HG03045 (cell line): ENCODE measurements around the gene TTLL11.
"Not testable (repeated sequence)": the region's sequence is repeated elsewhere in the genome, so short reads cannot be mapped to it uniquely, and the experiment has no call there.

ENCODE experiments used
- ATAC-seq: cut with Tn5 transposase; IDR thresholded peaks from one replicate; pipeline ENCODE4 v1.9.1; 2021; ENCODE audit warnings: mild to moderate bottlenecking, moderate library complexity; ENCODE audit not compliant: unreplicated experiment

The TTLL11 gene

DNA sequence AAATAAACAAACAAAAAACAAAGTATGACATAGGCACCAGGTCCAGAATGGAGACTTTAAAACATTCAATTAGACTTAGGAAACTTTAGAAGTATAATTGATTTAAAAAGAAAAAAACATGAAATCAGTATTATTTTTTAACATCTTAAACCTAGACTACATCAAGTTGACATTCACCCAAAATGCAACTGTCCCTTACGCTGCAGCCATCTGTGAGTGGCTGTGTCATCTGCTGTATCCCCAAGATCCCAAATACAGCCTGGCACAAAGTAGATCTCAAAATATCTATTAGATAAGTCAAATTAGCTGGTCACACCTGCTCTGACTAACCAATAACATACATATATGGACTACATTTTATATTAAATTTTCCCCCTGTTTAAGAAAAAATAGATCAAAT lies 7.8 kb downstream of the TTLL11 start:
- ATAC-seq, result no peak

DNA sequence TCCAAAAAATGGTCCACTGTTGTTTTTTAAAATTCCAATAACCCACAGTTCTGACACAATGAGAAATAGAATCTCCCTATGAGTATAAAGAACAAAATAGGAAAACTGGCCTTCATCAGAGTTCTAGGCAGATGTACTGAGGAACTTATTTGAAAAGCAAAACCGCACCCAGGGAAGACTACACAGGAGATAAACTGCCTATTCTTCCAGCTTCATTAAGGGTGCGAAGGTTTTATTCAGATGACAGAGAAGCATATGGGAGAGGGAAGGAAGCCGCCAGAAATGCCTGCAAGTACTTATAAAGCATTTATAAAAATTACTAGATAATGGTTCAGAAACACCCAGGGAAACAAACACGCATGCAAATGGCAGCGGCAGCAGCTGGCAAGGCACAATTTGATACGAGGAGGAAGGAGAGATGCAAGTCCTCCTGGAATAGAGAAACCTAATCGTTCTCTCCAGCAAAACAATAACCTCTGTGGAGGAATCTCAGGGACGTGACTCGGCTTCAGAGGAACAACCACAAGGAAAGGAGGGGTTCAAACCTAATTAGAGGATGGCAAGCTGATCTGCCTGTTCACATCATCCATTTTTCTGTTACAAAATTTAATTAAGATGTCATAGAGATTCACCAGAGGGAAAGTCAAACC lies 9.0 kb downstream of the TTLL11 start:
- no peak for ATAC-seq

DNA sequence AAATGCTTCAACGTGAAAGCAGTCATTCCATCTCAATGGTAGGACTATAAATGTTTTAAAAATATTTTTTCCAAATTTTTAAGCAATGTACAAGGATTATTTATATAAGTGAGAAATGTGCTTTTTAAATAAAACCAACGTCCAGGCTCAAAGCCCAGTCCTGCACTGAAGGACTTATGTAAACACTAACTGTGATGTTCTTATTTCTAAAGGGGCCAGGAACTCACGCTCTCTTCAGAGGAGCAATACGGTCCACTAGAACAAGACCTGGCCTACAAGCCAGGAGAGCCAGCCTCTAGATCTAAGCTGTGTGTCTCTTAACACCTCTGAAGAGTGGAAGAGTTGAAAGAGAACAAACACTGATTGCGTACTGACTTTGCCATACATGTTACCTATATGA lies 12.1 kb downstream of the TTLL11 start:
- no peak for ATAC-seq

DNA sequence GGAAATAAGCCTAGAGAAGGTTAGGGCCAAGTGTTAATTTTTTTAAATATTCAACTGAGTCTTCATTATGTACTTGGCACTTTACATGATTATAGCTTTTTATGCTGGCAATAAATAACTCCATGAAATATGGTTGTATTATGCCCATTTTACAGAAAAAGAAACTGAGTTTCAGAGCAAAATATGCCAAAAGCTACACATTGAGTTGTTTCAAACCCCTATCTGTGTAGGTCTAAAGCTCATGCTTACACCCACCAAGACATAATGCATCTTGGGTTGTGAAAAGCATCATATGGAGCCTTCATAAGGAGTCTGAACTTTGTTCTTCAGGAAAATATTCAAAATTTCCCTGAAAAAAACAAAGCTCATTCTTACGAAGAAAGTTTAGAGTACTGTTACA lies 14.6 kb downstream of the TTLL11 start:
- ATAC-seq, result no peak

DNA sequence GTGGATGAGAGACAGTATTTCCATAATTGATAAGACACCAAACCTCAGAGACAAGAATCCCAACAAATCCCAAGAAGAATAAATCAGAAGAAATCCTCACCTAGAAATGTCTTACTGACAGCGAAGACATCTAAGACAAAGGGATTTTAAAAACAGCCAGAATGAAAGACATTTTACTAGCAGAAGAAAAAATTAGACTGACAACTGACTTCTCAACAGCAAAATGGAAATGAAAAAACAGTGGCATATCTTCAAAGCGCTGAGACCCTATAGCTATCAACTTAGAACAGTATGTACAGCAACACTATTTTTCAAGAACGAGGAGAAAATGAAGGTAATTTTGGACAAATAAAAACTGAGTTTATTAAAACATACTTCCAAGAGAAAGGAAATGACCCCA lies 16.3 kb downstream of the TTLL11 start:
- ATAC-seq, result no peak

DNA sequence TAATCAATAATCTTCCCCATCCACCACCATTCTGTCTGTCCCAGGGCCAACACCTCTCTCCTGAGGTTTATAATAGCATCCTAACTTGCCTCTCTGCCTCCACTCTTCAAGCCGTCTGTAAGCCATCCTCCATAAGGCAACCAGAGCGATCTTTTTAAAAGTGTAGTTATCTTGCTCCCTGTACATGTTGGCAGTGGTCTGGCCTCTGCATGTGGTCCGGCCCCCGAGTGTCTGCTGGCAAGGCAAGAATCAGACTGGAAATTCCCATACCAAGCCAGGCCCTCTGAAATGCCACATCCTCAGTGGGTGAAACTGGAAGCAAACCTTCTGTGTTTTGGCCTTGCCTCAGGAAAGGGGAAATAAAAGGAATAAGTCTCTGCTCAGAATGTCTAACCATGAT lies 17.0 kb downstream of the TTLL11 start:
- no peak for ATAC-seq

DNA sequence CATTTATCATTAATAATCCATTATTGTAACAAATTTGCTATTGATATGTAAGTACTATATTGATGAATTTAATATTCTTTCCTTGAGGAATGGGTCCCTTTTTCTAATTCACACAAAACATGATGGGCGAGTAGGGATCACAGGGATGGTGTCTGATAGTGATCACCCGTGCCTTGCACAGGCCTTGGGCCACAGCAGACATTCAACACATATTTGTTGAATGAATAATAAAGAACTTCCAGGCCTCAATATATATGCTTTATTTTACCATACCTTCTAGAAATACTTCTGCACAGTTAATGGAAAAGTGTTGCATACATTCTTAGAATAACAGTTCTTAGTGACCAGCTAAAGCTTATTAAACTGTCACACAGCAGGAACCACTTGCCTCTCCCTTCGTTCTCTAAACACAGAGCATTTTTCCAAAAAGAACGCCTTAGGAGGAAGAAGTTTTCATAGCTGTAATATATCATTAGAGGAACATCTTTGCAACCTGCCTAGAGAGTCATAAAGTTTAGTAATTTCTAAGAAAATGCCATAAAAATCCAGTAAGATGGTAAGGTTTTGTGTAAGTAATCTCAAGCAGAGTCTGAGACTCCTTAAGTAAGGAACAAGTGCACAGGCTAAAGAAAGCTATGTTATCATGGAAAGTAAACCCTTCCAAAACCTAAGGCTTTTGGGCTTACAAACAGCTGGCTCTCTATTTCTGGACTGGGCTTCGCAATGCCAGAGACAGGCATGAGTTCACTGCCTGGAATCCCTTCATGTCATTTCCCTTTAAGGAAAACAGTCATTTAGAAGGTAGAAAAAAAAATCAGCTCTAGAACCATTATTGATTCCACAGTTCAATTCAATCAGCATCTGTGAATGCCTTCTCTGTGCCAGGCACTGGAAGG lies 17.7 kb downstream of the TTLL11 start:
- ATAC-seq, result no peak

DNA sequence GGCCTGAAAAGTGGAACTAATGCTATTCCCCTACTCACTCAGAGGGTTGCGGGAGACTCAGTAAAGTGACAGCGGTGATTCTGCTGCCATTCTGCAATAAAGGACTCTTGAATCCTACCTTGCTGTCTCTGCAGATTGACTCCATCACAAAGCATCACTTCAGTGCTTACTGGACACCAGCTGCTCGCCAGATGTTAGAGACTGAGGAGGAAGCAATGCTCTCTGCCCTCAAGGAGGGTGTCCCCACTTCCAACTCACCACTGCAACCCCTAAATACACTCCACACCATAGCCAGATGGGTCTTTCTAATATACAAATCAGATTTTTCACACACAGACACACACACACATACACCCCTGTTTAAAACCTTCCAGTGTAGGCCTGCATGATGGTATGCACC lies 21.4 kb downstream of the TTLL11 start:
- ATAC-seq, result no peak

DNA sequence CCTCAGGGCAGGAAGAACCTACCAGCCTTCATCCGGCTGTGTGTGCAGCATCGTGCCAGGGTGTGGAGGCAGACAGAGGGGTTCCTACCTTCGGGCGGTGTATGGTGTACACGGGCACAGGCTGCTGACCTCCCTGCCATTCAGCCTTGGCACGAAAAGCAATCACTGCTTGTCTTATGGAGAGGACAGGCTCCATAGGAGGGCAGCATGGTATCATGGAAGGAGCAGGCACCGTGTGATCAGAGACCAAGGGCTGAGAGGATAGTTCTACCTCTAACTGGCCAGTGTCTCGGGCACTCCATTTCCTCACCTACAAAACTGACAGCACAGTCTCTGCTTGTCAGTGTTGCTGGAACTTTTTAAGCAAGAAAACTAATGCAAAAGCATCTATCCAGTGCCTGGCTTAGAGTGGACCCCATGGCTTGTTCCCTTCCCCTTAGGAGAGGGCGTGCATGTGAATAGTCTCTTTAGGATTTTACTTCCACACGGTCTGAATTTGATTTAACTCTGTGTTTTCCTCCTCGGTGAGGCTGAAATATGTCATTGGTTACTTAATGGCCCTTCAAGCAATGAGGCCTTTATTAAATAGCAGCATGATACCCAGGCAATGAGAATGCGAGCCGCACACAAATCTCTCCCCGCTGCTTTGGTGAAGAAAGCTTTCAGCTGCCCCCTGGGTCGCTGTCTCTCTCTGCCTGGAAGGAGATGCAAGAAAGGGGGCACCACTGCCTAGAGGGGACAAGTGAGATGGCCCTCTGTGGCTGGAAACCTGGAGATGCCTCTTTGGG lies 22.2 kb downstream of the TTLL11 start:
- no peak for ATAC-seq

DNA sequence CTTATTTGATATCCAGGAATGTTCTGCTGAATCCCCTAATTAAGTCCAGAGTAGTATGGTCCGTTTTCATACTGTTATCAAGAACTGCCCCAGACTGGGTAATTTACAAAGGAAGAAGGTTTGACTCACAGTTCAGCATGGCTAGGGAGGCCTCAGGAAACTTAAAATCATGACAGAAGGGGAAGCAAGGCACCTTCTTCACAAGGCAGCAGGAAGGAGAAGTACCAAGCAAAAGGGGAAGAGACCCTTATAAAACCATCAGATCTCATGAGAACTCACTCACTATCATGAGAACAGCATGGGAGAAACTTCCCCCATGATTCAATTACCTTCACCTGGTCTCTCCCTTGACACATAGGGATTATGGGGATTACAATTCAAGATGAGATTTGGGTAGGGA lies 26.4 kb downstream of the TTLL11 start:
- not testable (repeated sequence) for ATAC-seq

DNA sequence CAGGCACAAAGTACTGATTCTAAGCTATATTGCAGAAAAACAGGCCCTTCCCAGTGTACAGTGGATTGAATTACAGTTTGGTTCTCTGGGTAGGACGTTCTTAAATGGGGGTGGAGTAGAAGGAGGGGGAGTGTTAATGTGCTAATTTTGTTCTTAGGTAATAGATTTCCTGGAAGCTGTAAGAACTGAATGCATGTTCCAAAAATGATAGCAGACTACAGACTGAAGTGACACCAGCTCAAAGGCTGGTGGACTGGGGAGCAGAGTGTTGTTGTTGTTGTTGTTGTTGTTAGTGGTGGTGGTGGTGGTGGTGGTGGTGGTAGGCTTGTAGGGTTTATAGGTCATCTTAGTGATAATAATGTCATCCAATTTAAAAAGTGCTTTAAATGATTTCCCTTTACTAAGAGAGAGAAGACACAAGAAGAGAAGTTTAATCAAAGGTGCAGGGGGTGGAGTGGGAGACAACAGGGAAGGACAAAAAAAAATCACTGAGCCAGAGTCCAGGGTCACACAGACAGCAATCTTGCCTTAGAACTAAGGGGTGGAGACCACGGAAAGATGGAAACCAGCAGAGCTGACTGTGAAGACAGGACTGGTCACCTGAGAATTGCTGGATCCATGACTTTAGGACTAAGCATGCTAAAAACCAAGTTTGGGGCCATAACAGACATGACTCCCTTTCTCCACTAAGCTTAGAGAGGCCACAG lies 27.0 kb downstream of the TTLL11 start:
- no peak for ATAC-seq

DNA sequence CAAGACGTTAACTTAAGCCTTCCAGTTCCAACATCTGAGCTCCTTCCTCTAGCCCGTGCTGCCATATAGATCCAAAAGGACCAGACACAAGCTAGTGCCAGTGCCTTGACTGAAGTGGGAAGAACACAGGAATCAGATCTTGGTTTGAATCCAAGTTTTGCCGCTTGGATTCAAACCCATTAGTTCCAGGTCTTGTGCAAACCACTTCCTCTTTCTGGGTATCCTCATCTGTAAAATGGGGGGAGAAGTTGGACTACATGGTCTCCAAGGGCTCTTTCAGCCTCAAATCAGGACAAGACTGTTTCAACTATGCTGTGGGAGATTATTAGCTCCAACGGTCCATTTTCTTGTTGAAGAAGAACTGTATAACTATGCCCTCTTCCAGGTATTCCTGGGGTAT lies 32.6 kb downstream of the TTLL11 start:
- ATAC-seq, result no peak

DNA sequence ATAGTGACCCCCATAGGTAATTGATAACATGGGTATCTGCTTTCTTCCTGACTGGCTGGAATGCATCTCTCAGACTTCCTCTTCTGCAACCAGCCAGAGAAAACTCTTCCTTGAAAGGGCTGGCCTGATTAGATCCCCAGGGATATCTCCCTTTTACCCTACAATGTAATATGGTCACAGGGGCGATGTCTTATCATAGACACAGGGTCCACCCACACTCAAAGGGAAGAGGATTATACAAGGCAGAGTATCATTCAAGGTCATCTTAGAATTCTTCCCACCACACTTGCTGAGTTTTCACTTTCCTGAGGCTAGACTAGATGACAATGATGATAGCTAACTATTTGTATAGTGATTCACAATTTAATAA lies 33.2 kb downstream of the TTLL11 start:
- ATAC-seq, result no peak

DNA sequence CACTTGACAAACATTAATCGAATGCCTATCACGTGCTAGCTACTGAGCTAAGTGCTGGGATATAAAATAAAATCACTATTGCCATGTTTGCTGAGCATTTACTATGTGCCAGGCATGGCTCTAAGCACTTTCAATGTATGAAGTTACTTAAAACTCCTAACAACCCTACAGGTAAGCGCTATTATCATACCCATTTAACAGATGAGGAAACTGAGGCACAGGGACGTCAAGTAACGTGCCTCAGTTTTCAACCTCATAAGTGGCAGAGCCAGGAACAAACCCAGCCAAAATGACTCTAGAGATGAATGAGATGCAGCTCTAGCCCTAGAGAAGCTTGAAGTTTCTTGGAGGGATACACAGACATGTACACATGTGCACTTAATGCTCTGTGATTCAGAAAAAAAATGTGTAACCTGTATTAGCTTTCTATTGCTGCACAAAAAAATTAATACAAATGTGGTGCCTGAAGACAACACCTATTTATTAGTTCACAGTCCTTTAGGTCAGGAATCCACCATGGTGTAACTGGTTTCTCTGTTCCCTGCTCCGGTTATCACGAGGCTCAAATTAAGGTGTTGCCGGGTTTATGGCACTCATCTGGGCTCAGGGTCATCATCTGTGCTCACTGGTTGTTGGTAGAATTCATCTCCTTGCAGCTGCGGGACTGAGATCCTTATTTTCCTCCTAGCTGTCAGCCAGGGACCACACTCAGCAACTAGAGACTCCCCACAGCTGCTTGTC lies 33.7 kb downstream of the TTLL11 start:
- ATAC-seq, result no peak

DNA sequence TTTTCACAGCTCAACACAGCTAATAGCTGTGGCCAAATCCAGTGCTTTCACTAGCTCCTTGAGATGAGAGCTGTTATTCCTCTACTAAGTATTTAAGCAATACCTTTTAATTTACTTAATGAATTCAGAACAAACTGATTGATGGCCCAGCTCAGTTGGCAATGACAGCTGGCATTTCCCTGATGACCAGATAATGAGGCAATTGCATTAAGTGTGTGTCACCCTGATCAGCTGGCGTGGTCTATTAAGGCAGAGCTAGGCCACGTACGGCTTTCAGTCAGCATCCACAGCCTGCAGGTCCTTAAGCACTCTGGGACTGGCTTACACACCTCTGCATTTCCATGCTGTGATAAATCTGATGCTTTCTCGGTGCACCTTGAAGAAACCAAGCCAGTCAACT lies 34.4 kb downstream of the TTLL11 start:
- no peak for ATAC-seq

DNA sequence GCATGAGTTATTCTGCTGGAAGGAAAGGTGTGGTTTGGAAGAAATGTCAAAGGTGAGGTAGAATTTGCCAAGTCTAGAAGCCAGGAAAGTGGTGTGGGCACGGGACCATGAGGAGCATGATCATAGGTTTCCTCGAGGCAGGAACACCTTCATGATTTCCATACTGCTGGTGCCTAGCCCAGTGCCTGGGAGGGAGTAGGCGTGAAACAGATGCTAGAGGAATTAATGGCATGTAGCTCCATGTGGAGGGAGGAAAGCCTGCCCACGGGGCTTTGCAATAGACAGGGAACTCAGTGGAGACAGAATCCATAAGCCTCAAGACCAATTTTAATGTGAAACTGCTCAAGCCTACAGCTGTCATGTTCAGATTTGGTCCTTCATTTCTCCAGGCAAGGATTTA lies 35.1 kb downstream of the TTLL11 start:
- ATAC-seq, result no peak

DNA sequence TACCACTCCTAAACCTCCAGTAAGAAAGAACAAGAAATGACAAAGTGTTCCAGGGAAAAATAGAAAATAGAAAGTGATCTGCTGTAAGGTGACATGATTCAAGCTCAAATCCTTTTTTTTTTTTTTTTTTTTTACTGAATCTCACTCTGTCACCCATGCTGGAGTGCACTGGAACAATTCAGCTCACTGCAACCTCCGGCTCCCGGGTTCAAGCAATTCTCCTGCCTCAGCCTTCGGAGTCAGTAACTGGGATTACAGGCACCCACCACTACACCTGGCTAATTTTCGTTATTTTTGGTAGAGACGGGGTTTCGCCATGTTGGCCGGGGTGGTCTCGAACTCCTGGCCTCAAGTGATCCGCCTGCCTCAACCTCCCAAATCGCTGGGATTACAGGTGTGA lies 35.9 kb downstream of the TTLL11 start:
- ATAC-seq, result no peak

DNA sequence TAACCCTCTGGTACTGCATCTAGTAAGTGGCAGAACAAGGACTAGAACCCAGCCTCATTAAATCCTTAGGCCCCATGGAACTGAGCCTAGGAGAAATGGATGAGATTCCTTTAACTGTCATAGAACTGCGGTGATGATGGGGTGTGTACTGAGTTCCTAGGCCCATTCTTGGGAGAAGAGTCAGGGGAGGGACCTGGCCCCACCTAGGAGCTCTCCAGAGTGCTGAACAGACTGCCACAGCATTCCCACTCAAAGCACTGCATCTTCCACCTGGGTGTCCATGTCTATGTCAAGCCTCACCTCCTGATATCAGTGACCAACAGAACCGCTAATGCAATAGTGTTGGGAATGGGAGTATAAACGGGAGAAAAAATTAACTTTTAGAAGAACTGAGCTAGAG lies 36.6 kb downstream of the TTLL11 start:
- ATAC-seq, result no peak

DNA sequence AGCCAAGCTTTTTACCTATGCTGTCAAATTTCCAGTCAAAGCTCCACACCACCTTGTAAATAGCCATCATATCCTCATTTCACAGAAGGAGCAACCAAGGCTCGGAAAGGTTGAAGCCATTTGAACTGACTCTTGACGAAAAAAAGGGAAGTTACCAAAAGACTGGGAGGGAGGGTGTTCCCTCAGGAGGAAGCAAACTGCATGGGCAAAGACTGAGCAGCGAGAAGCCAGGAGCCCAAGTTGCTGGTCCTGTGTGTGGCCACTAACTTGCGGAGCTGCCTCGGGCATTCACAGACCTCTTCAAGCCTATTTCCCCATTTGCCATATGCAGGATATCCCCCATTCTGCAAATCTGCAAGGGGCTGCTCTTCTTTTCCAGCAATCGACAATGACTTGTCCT lies 37.4 kb downstream of the TTLL11 start:
- ATAC-seq, result no peak

DNA sequence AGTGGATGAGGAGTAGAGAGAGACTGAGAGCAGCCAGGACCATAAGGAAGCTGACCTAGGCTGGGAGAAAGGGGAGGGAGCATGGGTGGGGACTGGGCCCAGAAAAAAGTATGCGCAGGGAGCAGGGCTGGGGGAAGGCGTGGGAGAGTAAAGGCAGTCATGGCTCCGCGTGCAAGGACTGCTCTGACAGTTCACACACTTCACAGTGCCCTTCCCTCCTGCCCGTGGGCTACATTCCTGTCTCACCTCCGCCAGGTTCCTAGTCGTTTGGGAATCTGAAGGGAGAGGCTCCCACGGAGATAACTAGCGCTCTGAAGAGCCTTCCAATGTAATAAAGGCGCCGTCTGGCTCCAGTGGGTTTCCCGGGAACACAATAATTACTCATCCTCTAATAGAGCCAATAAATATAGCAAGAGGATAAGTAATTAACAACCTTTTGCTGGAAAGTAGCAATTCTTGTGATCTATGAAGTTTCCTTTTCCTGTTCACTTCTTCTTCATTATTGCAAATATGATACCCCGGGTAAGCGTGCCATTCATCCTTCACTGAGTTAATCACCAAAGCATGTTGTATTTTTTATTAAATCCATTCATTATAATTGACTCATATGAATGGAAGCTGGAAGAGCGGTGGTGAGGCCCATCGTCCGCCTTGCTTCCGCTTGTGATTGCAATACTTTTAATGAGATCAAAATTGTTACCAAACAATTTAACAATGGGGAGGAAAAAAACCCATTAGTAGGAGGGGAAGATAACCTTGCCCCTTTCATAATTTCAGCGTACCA lies 39.3 kb downstream of the TTLL11 start:
- no peak for ATAC-seq
